ENCODE results near the gene ARSI.

Gene ARSI

GRCh38 chr5:150295741-150296486 lies 6.8 kb downstream of the ARSI start:
- Histone ChIP-seq H3K9me3 (ENCODE audit: control insufficient read depth, low read length) (no peaks in the 10 kb centered on the region), H3K4me1 (ENCODE audit: control insufficient read depth, insufficient read depth, low read length) (peaks cover 6% of the 10 kb centered on the region), H3K27me3 (ENCODE audit: control insufficient read depth, insufficient read depth, low read length) (peaks cover 5% of the 10 kb centered on the region), H3K9ac (ENCODE audit: low read length) (no peak overlapping the region), H3K36me3 (ENCODE audit: control insufficient read depth, insufficient read depth, low read length) (no peaks in the 10 kb centered on the region), H3K4me3 (ENCODE audit: low read length) (no peak overlapping the region)

- H3K27me3 ChIP-seq (ENCODE audit: control insufficient read depth, insufficient read depth, low read length) = no peaks in the 10 kb centered on the region
- no peak overlapping the region for H3K9ac ChIP-seq (ENCODE audit: low read length)
- no peaks in the 10 kb centered on the region for H3K36me3 ChIP-seq (ENCODE audit: control insufficient read depth, insufficient read depth, low read length)
- no peak overlapping the region for H3K4me3 ChIP-seq (ENCODE audit: low read length)
- peaks cover 6% of the 10 kb centered on the region for H3K4me1 ChIP-seq (ENCODE audit: control insufficient read depth, insufficient read depth, low read length)
- no peaks in the 10 kb centered on the region for H3K9me3 ChIP-seq (ENCODE audit: control insufficient read depth, low read length)
Observed at GRCh38 chr5:150295172-150295634, 7.5 kb downstream of the ARSI start.

- H3K9ac ChIP-seq (ENCODE audit: low read length) = no peak overlapping the region
- H3K4me3 ChIP-seq (ENCODE audit: low read length) = no peak overlapping the region
- H3K27me3 ChIP-seq (ENCODE audit: control insufficient read depth, insufficient read depth, low read length) = no peaks in the 10 kb centered on the region
- H3K9me3 ChIP-seq (ENCODE audit: control insufficient read depth, low read length) = no peaks in the 10 kb centered on the region
- H3K4me1 ChIP-seq (ENCODE audit: control insufficient read depth, insufficient read depth, low read length) = peaks cover 6% of the 10 kb centered on the region
- no peaks in the 10 kb centered on the region for H3K36me3 ChIP-seq (ENCODE audit: control insufficient read depth, insufficient read depth, low read length)
Observed at GRCh38 chr5:150294551-150295071, 8.1 kb downstream of the ARSI start.

- Histone ChIP-seq H3K36me3 (ENCODE audit: control insufficient read depth, insufficient read depth, low read length) (no peaks in the 10 kb centered on the region), H3K27me3 (ENCODE audit: control insufficient read depth, insufficient read depth, low read length) (no peaks in the 10 kb centered on the region), H3K4me3 (ENCODE audit: low read length) (no peak overlapping the region), H3K4me1 (ENCODE audit: control insufficient read depth, insufficient read depth, low read length) (peaks cover 6% of the 10 kb centered on the region), H3K9me3 (ENCODE audit: control insufficient read depth, low read length) (no peaks in the 10 kb centered on the region), H3K9ac (ENCODE audit: low read length) (no peak overlapping the region)
Observed at GRCh38 chr5:150293091-150293941, 9.4 kb downstream of the ARSI start.

GRCh38 chr5:150291388-150292385 lies 11.0 kb downstream of the ARSI start:
- no peak overlapping the region for H3K9ac ChIP-seq (ENCODE audit: low read length)
- H3K4me1 ChIP-seq (ENCODE audit: control insufficient read depth, insufficient read depth, low read length) = peaks cover 6% of the 10 kb centered on the region
- H3K36me3 ChIP-seq (ENCODE audit: control insufficient read depth, insufficient read depth, low read length) = no peaks in the 10 kb centered on the region
- H3K4me3 ChIP-seq (ENCODE audit: low read length) = no peak overlapping the region
- no peaks in the 10 kb centered on the region for H3K9me3 ChIP-seq (ENCODE audit: control insufficient read depth, low read length)
- no peaks in the 10 kb centered on the region for H3K27me3 ChIP-seq (ENCODE audit: control insufficient read depth, insufficient read depth, low read length)

GRCh38 chr5:150289551-150290390 lies 12.9 kb downstream of the ARSI start, which contains the start of gene CAMK2A:
CAMK2A (minus strand) TSS chr5:150289773; CDS start chr5:150289625, 148 bp downstream.
- Histone ChIP-seq H3K4me1 (ENCODE audit: control insufficient read depth, insufficient read depth, low read length) (peaks cover under 1% of the 10 kb centered on the region), H3K4me3 (ENCODE audit: low read length) (no peak within 1 kb of the TSS), H3K9ac (ENCODE audit: low read length) (no peak within 1 kb of the TSS)

GRCh38 chr5:150288791-150289190 lies 13.9 kb downstream of the ARSI start:
- H3K36me3 ChIP-seq (ENCODE audit: control insufficient read depth, insufficient read depth, low read length) = no peaks in the 10 kb centered on the region
- H3K4me1 ChIP-seq (ENCODE audit: control insufficient read depth, insufficient read depth, low read length) = no peaks in the 10 kb centered on the region
- no peaks in the 10 kb centered on the region for H3K27me3 ChIP-seq (ENCODE audit: control insufficient read depth, insufficient read depth, low read length)
- no peaks in the 10 kb centered on the region for H3K9me3 ChIP-seq (ENCODE audit: control insufficient read depth, low read length)
- no peak overlapping the region for H3K9ac ChIP-seq (ENCODE audit: low read length)
- no peak overlapping the region for H3K4me3 ChIP-seq (ENCODE audit: low read length)

More at GRCh38 chr5:150289551-150290390, 12.9 kb downstream of the ARSI start, which contains the start of gene CAMK2A:
- Histone ChIP-seq H3K36me3 (ENCODE audit: control insufficient read depth, insufficient read depth, low read length) (no peaks in the 10 kb centered on the region), H3K9me3 (ENCODE audit: control insufficient read depth, low read length) (no peaks in the 10 kb centered on the region), H3K27me3 (ENCODE audit: control insufficient read depth, insufficient read depth, low read length) (no peaks in the 10 kb centered on the region)

GRCh38 chr5:150288361-150288760 lies 14.3 kb downstream of the ARSI start:
- no peak overlapping the region for H3K4me3 ChIP-seq (ENCODE audit: low read length)
- H3K27me3 ChIP-seq (ENCODE audit: control insufficient read depth, insufficient read depth, low read length) = no peaks in the 10 kb centered on the region
- H3K4me1 ChIP-seq (ENCODE audit: control insufficient read depth, insufficient read depth, low read length) = no peaks in the 10 kb centered on the region
- no peaks in the 10 kb centered on the region for H3K9me3 ChIP-seq (ENCODE audit: control insufficient read depth, low read length)
- H3K9ac ChIP-seq (ENCODE audit: low read length) = no peak overlapping the region
- H3K36me3 ChIP-seq (ENCODE audit: control insufficient read depth, insufficient read depth, low read length) = no peaks in the 10 kb centered on the region

GRCh38 chr5:150286820-150287219 lies 15.9 kb downstream of the ARSI start:
- H3K9me3 ChIP-seq (ENCODE audit: control insufficient read depth, low read length) = no peaks in the 10 kb centered on the region
- no peak overlapping the region for H3K9ac ChIP-seq (ENCODE audit: low read length)
- no peaks in the 10 kb centered on the region for H3K36me3 ChIP-seq (ENCODE audit: control insufficient read depth, insufficient read depth, low read length)
- H3K4me1 ChIP-seq (ENCODE audit: control insufficient read depth, insufficient read depth, low read length) = no peaks in the 10 kb centered on the region
- H3K27me3 ChIP-seq (ENCODE audit: control insufficient read depth, insufficient read depth, low read length) = no peaks in the 10 kb centered on the region
- H3K4me3 ChIP-seq (ENCODE audit: low read length) = no peak overlapping the region

- Histone ChIP-seq H3K9me3 (ENCODE audit: control insufficient read depth, low read length) (no peaks in the 10 kb centered on the region), H3K36me3 (ENCODE audit: control insufficient read depth, insufficient read depth, low read length) (no peaks in the 10 kb centered on the region), H3K4me1 (ENCODE audit: control insufficient read depth, insufficient read depth, low read length) (no peaks in the 10 kb centered on the region), H3K4me3 (ENCODE audit: low read length) (no peak overlapping the region), H3K27me3 (ENCODE audit: control insufficient read depth, insufficient read depth, low read length) (peaks cover 1% of the 10 kb centered on the region), H3K9ac (ENCODE audit: low read length) (no peak overlapping the region)
Observed at GRCh38 chr5:150285114-150285513, 17.6 kb downstream of the ARSI start.

Data from mucosa of stomach (tissue), 1 donor.